H1 (cell line): Measurements from ENCODE around the gene CEL. TPM values are rescaled to one million over a fixed set of nuclear protein-coding genes. Genes with fewer than 3 reads are reported as not detected.

Source experiments
- CTCF ChIA-PET: fragments of 300-600 bp; sonication (Branson Sonifier 250); formaldehyde crosslinking; loops from one replicate; lab custom pipeline; 2021; ENCODE audit not compliant: partially characterized antibody; lab: Charles Lee
- POLR2A ChIA-PET: fragments of 300-600 bp; sonication (Branson Sonifier 250); formaldehyde crosslinking; loops from one replicate; lab custom pipeline; 2021; ENCODE audit warnings: inconsistent platforms; ENCODE audit not compliant: partially characterized antibody; lab: Charles Lee
- DNase-seq, 2 experiments: peaks; one replicate each; pipeline versions ENCODE4 v3.0.0 to v3.0.0-alpha.2; 2010 to 2022; ENCODE audit warnings: low spot score in 2 of 2, low read depth in 1 of 2, mixed read lengths in 1 of 2
- FAIRE-seq: peaks from 2 replicates; lab custom pipeline; 2011; peaks lifted over from hg19 to GRCh38; lab: Jason Lieb, UNC
- H2AFZ ChIP-seq: 2 replicates; pipeline ENCODE4 v1.8.1; 2012; ENCODE audit warnings: low read length, inconsistent platforms
- H2AK5ac ChIP-seq: 2 replicates; pipeline ENCODE4 v1.6.1; 2013; ENCODE audit warnings: low read depth, low read length
- H2BK120ac ChIP-seq: replicated peaks from 2 replicates; pipeline ENCODE3; 2013; ENCODE audit warnings: low read depth, low read length, inconsistent platforms
- H2BK12ac ChIP-seq: 2 replicates; pipeline ENCODE4 v1.6.1; 2013; ENCODE audit warnings: low read depth, low read length
- H2BK15ac ChIP-seq: 2 replicates; pipeline ENCODE4 v1.6.1; 2013; ENCODE audit warnings: low read length
- H2BK20ac ChIP-seq: 2 replicates; pipeline ENCODE4 v1.6.1; 2013; ENCODE audit warnings: low read length
- H2BK5ac ChIP-seq: 2 replicates; pipeline ENCODE4 v1.6.1; 2013; ENCODE audit warnings: low read depth, low read length
- H3K14ac ChIP-seq: 2 replicates; pipeline ENCODE4 v1.6.1; 2013; ENCODE audit warnings: inconsistent platforms; ENCODE audit not compliant: insufficient read length
- H3K18ac ChIP-seq: 2 replicates; pipeline ENCODE4 v1.6.1; 2013; ENCODE audit warnings: low read length; ENCODE audit errors: extremely low read depth
- H3K23ac ChIP-seq: 2 replicates; pipeline ENCODE4 v1.6.1; 2013; ENCODE audit warnings: inconsistent platforms; ENCODE audit not compliant: insufficient read length
- H3K23me2 ChIP-seq: 2 replicates; pipeline ENCODE4 v1.6.1; 2013; ENCODE audit warnings: low read depth, low read length
- H3K27ac ChIP-seq: 2 replicates; pipeline ENCODE4 v1.6.1; 2011; ENCODE audit warnings: low read depth, low read length, inconsistent platforms
- H3K27me3 ChIP-seq, 4 experiments: replicated peaks in 1 of 4; 1 replicate in 1 of 4; 2 replicates in 3 of 4; pipeline versions ENCODE4 v1.6.1 to v1.8.1; 2011 to 2013; ENCODE audit warnings: low read length in 3 of 4, mild to moderate bottlenecking in 3 of 4, inconsistent platforms in 2 of 4, mixed read lengths in 2 of 4, moderate library complexity in 1 of 4; ENCODE audit not compliant: control insufficient read depth in 3 of 4, insufficient read depth in 3 of 4; ENCODE audit errors: extremely low read depth in 1 of 4
- H3K36me3 ChIP-seq, 4 experiments: 2 replicates each; pipeline versions ENCODE4 v1.6.1 to v1.8.1; 2011 to 2013; ENCODE audit warnings: mild to moderate bottlenecking in 4 of 4, low read length in 3 of 4, moderate library complexity in 2 of 4, control low read depth in 1 of 4, inconsistent platforms in 1 of 4; ENCODE audit not compliant: insufficient read depth in 4 of 4, control insufficient read depth in 2 of 4
- H3K4ac ChIP-seq: replicated peaks from 2 replicates; pipeline ENCODE3; 2013; ENCODE audit warnings: low read length, low read depth, mixed read lengths, inconsistent platforms; ENCODE audit not compliant: insufficient read length
- H3K4me1 ChIP-seq, 4 experiments: replicated peaks in 1 of 4; 1 replicate in 1 of 4; 2 replicates in 3 of 4; pipeline versions ENCODE4 v1.6.1 to v1.8.1; 2011 to 2013; ENCODE audit warnings: low read length in 3 of 4, inconsistent platforms in 2 of 4, mixed read lengths in 1 of 4; ENCODE audit not compliant: insufficient read depth in 4 of 4, control insufficient read depth in 3 of 4
- H3K4me2 ChIP-seq, 2 experiments: 2 replicates each; pipeline versions ENCODE4 v1.6.1 to v1.8.1; 2011 to 2013; ENCODE audit warnings: low read depth in 2 of 2, low read length in 2 of 2, control low read depth in 1 of 2, inconsistent platforms in 1 of 2, mild to moderate bottlenecking in 1 of 2; ENCODE audit not compliant: insufficient read depth in 1 of 2
- H3K4me3 ChIP-seq, 4 experiments: fragments of 200-600, 300-600 bp in 1 of 4; sonication (generic), shearing (Covaris generic), sonication (Bioruptor Twin) in 1 of 4; 2 replicates each; pipeline versions ENCODE4 v1.5.1 to v1.8.1; 2011 to 2016; ENCODE audit warnings: low read length in 4 of 4, low read depth in 3 of 4, control low read depth in 2 of 4, inconsistent platforms in 2 of 4, mild to moderate bottlenecking in 2 of 4, mixed read lengths in 1 of 4, moderate library complexity in 1 of 4; ENCODE audit not compliant: insufficient read depth in 2 of 4; ENCODE audit errors: extremely low read depth in 1 of 4
- H3K56ac ChIP-seq: replicated peaks from 2 replicates; pipeline ENCODE3; 2013; ENCODE audit warnings: low read depth, mild to moderate bottlenecking, mixed read lengths, low read length, inconsistent platforms; ENCODE audit not compliant: insufficient read length
- H3K79me1 ChIP-seq: 2 replicates; pipeline ENCODE4 v1.6.1; 2013; ENCODE audit warnings: low read depth, low read length, control low read depth
- H3K79me2 ChIP-seq, 2 experiments: 2 replicates each; pipeline versions ENCODE4 v1.6.1 to v1.8.1; 2012 to 2013; ENCODE audit warnings: low read length in 2 of 2, mild to moderate bottlenecking in 2 of 2, inconsistent platforms in 1 of 2; ENCODE audit not compliant: insufficient read depth in 2 of 2, control insufficient read depth in 1 of 2
- H3K9ac ChIP-seq, 4 experiments: replicated peaks in 1 of 4; 1 replicate in 1 of 4; 2 replicates in 3 of 4; pipeline versions ENCODE4 v1.6.1 to v1.8.1; 2011 to 2013; ENCODE audit warnings: low read depth in 3 of 4, low read length in 3 of 4, control low read depth in 2 of 4, mild to moderate bottlenecking in 2 of 4, moderate library complexity in 2 of 4, inconsistent platforms in 1 of 4; ENCODE audit errors: extremely low read depth in 1 of 4
- H3K9me3 ChIP-seq, 2 experiments: 2 replicates each; pipeline versions ENCODE4 v1.6.1 to v1.8.1; 2012 to 2013; ENCODE audit warnings: mild to moderate bottlenecking in 2 of 2, moderate library complexity in 2 of 2, control low read depth in 1 of 2, inconsistent platforms in 1 of 2, low read depth in 1 of 2, low read length in 1 of 2, mixed read lengths in 1 of 2; ENCODE audit not compliant: insufficient read depth in 2 of 2
- H4K20me1 ChIP-seq, 2 experiments: replicated peaks in 1 of 2; 2 replicates each; pipeline versions ENCODE3 to v1.8.1; 2011 to 2013; ENCODE audit warnings: inconsistent platforms in 2 of 2, low read length in 2 of 2, mild to moderate bottlenecking in 1 of 2; ENCODE audit not compliant: insufficient read depth in 2 of 2, control insufficient read depth in 1 of 2
- H4K5ac ChIP-seq: 2 replicates; pipeline ENCODE4 v1.6.1; 2013; ENCODE audit warnings: low read length, low read depth, mixed read lengths, inconsistent platforms; ENCODE audit not compliant: insufficient read length
- H4K8ac ChIP-seq: 2 replicates; pipeline ENCODE4 v1.8.0; 2013; ENCODE audit warnings: mild to moderate bottlenecking, moderate library complexity, low read length, inconsistent platforms; ENCODE audit not compliant: insufficient read depth; ENCODE audit errors: extremely low read depth
- H4K91ac ChIP-seq: replicated peaks from 2 replicates; pipeline ENCODE3; 2013; ENCODE audit warnings: low read length, mixed read lengths, inconsistent platforms; ENCODE audit not compliant: insufficient read length
- BACH1 ChIP-seq: IDR thresholded peaks from 2 replicates; pipeline ENCODE4 v1.6.1; 2012; ENCODE audit warnings: low read length, improper control_type of control experiment
- BCL11A ChIP-seq, 2 experiments: IDR thresholded peaks; one replicate each; pipeline ENCODE4 v1.6.1; 2011; ENCODE audit warnings: low read depth in 2 of 2, low read length in 2 of 2, mild to moderate bottlenecking in 2 of 2
- CBX5 ChIP-seq: fragments of 300-800, 300-1000 bp; sonication (generic); IDR thresholded peaks from 2 replicates; pipeline ENCODE4 v1.7.1; 2016; ENCODE audit warnings: antibody characterized with exemption, low read length, low read depth
- CEBPB ChIP-seq: IDR thresholded peaks from 2 replicates; pipeline ENCODE4 v1.6.1; 2012; ENCODE audit warnings: low read depth, low read length
- HDAC6 ChIP-seq: IDR thresholded peaks from one replicate; pipeline ENCODE4 v1.7.1; 2012; ENCODE audit warnings: low read depth, mild to moderate bottlenecking, inconsistent platforms, low read length, moderate library complexity
- KDM1A ChIP-seq: fragments of 200-600, 300-600 bp; sonication (generic); IDR thresholded peaks from 2 replicates; pipeline ENCODE4 v1.7.1; 2016; ENCODE audit warnings: mild to moderate bottlenecking, low read length, borderline replicate concordance
- KDM4A ChIP-seq: IDR thresholded peaks from one replicate; pipeline ENCODE4 v1.7.1; 2012; ENCODE audit warnings: low read depth, mild to moderate bottlenecking, moderate library complexity, low read length, inconsistent platforms; ENCODE audit not compliant: severe bottlenecking
- KDM5A ChIP-seq: fragments of 200-600 bp; IDR thresholded peaks from 2 replicates; pipeline ENCODE4 v1.7.1; 2012; ENCODE audit warnings: mild to moderate bottlenecking, low read length, inconsistent platforms, mixed read lengths
- RXRA ChIP-seq: IDR thresholded peaks from 2 replicates; pipeline ENCODE4 v1.6.1; 2011; ENCODE audit warnings: low read depth, mild to moderate bottlenecking, low read length, moderate library complexity; ENCODE audit not compliant: insufficient read depth
- SAP30 ChIP-seq: fragments of 300-600 bp; sonication (generic); IDR thresholded peaks from 2 replicates; pipeline ENCODE4 v1.7.1; 2012; ENCODE audit warnings: low read length, moderate library complexity, mild to moderate bottlenecking, inconsistent platforms; ENCODE audit not compliant: insufficient read depth, insufficient replicate concordance
- SP4 ChIP-seq: IDR thresholded peaks from 2 replicates; pipeline ENCODE4 v1.6.1; 2012; ENCODE audit warnings: low read length, inconsistent platforms
- TBP ChIP-seq: IDR thresholded peaks from 2 replicates; pipeline ENCODE4 v1.6.1; 2011; ENCODE audit warnings: low read depth, low read length, improper control_type of control experiment
- YY1 ChIP-seq: IDR thresholded peaks from 2 replicates; pipeline ENCODE4 v1.6.1; 2011; ENCODE audit warnings: low read depth, mild to moderate bottlenecking, low read length
- WGBS, 2 experiments: shearing (Covaris generic) in 1 of 2; methylation state at CpG; one replicate each; pipeline versions ENCODE4 v1.1.6 to v1.1.7; 2013 to 2015; ENCODE audit warnings: low lambda C conversion rate in 2 of 2, mixed read lengths in 2 of 2, inconsistent platforms in 1 of 2, low coverage in 1 of 2, missing lambda C conversion rate in 1 of 2; ENCODE audit not compliant: insufficient replicate concordance in 2 of 2, insufficient coverage in 1 of 2, insufficient read length in 1 of 2; ENCODE audit errors: extremely low coverage in 1 of 2, missing lambda C conversion rate in 1 of 2; 5-methylcytosine and 5-hydroxymethylcytosine counted together
- polyA plus RNA-seq, 7 experiments: library from polyadenylated mRNA; depleted of rRNA in 3 of 7; stranded (reverse) in 5 of 7; unstranded in 2 of 7; fragments of >200 nt in 5 of 7; fragments of 200-250 nt in 2 of 7; gene quantifications; 1 replicate in 5 of 7; 2 replicates in 1 of 7; 4 replicates in 1 of 7; pipeline versions ENCODE4 v1.2.1 to v1.2.3, GENCODE V29; 2011 to 2013; ENCODE audit warnings: missing spikeins in 2 of 7, mixed read lengths in 2 of 7
- total RNA-seq: library from RNA; stranded (reverse); fragmentation: NEBNext Ultra II Directional; extraction: Animal tissue kit (Norgen Biotek cat#: 25700); gene quantifications from 2 replicates; pipeline ENCODE4 v1.2.1, GENCODE V29; 2021
- TF ChIP-seq, protein P1 (sequence below): IDR thresholded peaks from 2 replicates; pipeline ENCODE4 v1.6.1; 2011; ENCODE audit warnings: low read length, improper control_type of control experiment

The CEL gene
- total and polyA plus RNA-seq, 2 of the 8 experiments (the other 6 are each of a cell fraction or from before 2014, with no cell fraction given): 1.8 to 3.4 TPM

DNA sequence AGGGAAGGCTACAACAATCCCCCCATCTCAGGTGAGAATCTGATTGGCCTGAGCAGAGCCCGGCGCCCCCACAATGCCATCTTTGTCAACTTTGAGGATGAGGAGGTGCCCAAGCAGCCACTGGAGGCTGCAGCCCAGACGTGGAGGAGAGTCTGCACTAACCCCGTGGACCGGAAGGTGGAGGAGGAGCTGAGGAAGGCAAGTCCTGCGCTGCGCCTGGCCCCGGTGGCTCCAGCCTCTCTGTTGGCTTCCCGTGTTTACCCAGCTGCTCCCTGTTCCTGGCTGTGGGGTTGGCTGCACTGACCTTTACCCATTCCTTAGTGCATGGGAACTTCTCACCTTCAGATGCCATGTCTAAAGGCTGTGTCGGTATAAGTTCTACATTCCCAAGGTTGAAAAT is 11.0 kb upstream of the CEL start:
- no peak overlapping the region for H4K91ac ChIP-seq
- H3K4me1 ChIP-seq: no peaks in the 10 kb centered on the region
- no peak overlapping the region for H3K18ac ChIP-seq
- H2BK5ac ChIP-seq: no peak overlapping the region
- no peak overlapping the region for H2AFZ ChIP-seq
- H3K9me3 ChIP-seq: no peaks in the 10 kb centered on the region
- H2BK15ac ChIP-seq: no peak overlapping the region
- H3K23ac ChIP-seq: no peak overlapping the region
- no peak overlapping the region for H2BK20ac ChIP-seq
- H3K4me2 ChIP-seq: no peak overlapping the region
- no peak overlapping the region for H3K4ac ChIP-seq
- H3K23me2 ChIP-seq: no peaks in the 10 kb centered on the region
- H3K9ac ChIP-seq: no peak overlapping the region
- no peak overlapping the region; the same call in 1 of the 2 replicates for H4K8ac ChIP-seq
- ChIA-PET CTCF (interaction anchor here (1.0 to 1.2 kb wide), 3 partner anchors 13 to 98 kb away, joined by 3 to 6 read pairs (median 3); no protein-coding TSS in a partner anchor), POLR2A (interaction anchor here (1.3 kb wide), 1 partner anchor 20 kb away, joined by 3 read pairs; the partner anchor contains the start of gene GTF3C5)
- H3K4me3 ChIP-seq: no peak overlapping the region
- DNase-seq (no peak), FAIRE-seq (no peak)
- no peaks in the 10 kb centered on the region for H3K27me3 ChIP-seq
- H2AK5ac ChIP-seq: no peak overlapping the region
- peaks cover 2% of the 10 kb centered on the region; the same call in 1 of the 2 replicates for H3K79me1 ChIP-seq
- H4K20me1 ChIP-seq: peaks cover 0 to 15% of the 10 kb centered on the region in 2 experiments
- H3K79me2 ChIP-seq: no peaks in the 10 kb centered on the region
- no peak overlapping the region for H3K56ac ChIP-seq
- H2BK120ac ChIP-seq: no peak overlapping the region
- no peak overlapping the region for H4K5ac ChIP-seq
- WGBS, 2 experiments: 94% methylated on average over 10 of the region's 10 CpGs; no CpG with 5 or more reads in 1 of the 2 experiments
- H3K36me3 ChIP-seq: peaks cover 18 to 50% (median 42%) of the 10 kb centered on the region in 4 experiments; a peak in 7 of 8 replicates
- H3K27ac ChIP-seq: no peak overlapping the region
- H2BK12ac ChIP-seq: no peak overlapping the region
- no peak overlapping the region for H3K14ac ChIP-seq
- TF ChIP-seq SAP30 (no peak), KDM5A (no peak), CBX5 (no peak), SP4 (no peak), TBP (no peak), RXRA (no peak), KDM1A (no peak), BACH1 (no peak), BCL11A (IDR thresholded peaks at IDR 0.05; ENCODE audit: low read depth in 2 of 2, low read length in 2 of 2) (no peak), KDM4A (no peak), YY1 (no peak), CEBPB (no peak), HDAC6 (no peak)
- TF ChIP-seq, protein P1, sequence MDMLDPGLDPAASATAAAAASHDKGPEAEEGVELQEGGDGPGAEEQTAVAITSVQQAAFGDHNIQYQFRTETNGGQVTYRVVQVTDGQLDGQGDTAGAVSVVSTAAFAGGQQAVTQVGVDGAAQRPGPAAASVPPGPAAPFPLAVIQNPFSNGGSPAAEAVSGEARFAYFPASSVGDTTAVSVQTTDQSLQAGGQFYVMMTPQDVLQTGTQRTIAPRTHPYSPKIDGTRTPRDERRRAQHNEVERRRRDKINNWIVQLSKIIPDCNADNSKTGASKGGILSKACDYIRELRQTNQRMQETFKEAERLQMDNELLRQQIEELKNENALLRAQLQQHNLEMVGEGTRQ: no peak
